ENCODE measurements around the gene ZNF90.
A peak's percentile ranks its signal among the peaks of the same experiment; 100 is the strongest.
"Not testable (repeated sequence)": the region's sequence is repeated elsewhere in the genome, so short reads cannot be mapped to it uniquely, and the experiment has no call there.

Gene ZNF90

DNA sequence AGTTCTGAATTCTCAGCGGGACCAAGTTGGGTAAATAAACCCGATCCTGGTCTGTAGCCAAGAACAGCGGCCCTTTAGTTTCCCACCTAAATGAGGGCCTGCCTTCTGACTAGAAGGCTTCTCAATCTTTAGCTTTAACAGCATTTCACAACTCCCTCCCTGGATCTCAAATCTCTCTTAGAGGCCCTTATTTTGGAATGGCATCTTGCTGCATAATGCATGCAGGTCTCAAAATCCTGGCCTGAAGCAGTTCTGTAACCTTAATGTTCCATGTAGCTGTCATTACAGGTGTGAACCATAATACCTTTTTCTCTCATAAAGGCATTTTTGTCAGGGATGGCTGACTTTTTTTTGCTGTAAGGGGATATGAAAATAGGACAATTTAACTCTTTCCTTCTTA is 29.5 kb downstream of the ZNF90 start:
- no peak for DNase-seq

GRCh38 chr19:20118064-20118839 is 40.5 kb downstream of the ZNF90 start:
- DNase-seq: not testable (repeated sequence)

DNA sequence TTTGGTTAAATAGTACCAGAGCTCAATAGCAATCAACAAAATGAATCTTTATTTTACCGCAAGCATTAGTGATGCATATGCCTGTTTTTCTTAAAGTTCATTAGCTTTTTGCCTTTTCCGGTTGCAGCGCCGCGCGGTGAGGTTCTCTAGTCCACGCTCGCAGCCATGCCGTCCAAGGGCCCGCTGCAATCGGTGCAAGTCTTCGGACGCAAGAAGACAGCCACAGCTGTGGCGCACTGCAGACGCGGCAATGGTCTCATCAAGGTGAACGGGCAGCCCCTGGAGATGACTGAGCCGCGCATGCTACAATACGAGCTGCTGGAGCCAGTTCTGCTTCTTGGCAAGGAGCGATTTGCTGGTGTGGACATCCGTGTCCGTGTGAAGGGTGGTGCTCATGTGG is 47.1 kb downstream of the ZNF90 start:
- DNase-seq: no peak

DNA sequence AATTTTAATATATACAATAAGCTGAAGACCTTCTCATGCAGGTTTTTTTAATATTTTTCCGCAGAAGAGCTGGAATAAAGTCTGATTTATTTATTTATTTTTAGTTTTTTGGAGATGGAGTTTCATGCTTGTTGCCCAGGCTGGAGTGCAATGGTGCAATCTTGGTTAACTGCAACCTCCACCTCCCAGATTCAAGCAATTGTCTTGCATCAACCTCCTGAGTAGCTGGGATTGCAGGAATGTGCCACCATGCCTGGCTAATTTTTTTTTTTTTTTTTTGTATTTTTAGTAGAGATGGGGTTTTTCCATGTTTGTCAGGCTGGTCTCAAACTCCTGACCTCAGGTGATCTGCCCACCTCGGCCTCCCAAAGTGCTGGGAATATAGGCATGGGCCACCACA is 55.1 kb downstream of the ZNF90 start:
- not testable (repeated sequence) for DNase-seq

DNA sequence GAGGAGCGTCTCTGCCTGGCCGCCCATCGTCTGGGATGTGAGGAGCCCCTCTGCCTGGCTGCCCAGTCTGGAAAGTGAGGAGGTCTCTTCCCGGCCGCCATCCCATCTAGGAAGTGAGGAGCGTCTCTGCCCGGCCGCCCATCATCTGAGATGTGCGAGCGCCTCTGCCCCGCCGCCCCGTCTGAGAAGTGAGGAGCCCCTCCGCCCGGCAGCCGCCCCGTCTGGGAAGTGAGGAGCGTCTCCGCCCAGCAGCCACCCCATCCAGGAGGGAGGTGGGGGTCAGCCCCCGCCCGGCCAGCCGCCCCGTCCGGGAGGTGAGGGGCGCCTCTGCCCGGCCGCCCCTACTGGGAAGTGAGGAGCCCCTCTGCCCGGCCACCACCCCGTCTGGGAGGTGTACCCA is 59.9 kb downstream of the ZNF90 start:
- DNase-seq: not testable (repeated sequence)

- no peak for DNase-seq
Measured at GRCh38 chr19:20151617-20152145, 73.9 kb downstream of the ZNF90 start.

GRCh38 chr19:20152506-20152905 is 74.7 kb downstream of the ZNF90 start:
- not testable (repeated sequence) for DNase-seq

- no peak for DNase-seq
Measured at GRCh38 chr19:20153281-20153680, 75.5 kb downstream of the ZNF90 start.

DNA sequence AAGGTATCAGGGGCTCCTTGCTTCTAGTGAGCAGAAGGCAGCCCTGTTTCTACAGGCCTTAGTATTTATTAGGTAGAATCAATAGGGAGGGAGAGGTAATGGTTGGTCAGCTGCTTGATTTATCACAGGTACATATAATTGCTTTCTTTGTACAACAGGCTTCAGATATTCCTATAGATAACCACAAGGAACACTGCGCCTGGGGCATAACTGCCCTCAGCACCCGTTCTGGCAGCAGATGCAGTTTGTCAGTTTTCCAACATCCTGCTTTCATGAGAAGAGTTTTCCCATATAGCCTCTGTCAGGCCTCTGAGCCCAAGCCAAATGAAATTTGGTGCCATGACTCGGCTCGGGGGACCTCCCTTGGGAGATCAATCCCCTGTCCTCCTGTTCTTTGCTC is 76.8 kb downstream of the ZNF90 start:
- DNase-seq: no peak

DNA sequence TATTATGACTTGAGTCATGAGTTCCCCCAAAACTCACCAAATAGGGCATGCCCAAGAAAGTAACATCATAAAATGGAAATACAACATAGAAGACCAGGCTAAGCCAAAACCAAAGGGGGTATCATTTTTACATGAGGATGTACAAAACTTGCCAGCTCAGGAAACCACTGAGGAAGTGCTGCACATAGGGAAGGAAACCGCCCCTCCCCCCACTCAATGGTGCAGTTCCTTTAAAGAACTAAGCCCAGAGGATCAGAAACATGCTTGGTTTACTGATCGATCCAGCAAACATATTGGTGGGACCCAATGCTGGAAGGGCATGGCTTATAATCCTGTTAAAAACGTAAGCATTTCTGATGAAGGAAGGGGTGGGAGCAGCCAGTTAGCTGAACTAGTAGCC is 85.0 kb downstream of the ZNF90 start:
- no peak for DNase-seq

DNA sequence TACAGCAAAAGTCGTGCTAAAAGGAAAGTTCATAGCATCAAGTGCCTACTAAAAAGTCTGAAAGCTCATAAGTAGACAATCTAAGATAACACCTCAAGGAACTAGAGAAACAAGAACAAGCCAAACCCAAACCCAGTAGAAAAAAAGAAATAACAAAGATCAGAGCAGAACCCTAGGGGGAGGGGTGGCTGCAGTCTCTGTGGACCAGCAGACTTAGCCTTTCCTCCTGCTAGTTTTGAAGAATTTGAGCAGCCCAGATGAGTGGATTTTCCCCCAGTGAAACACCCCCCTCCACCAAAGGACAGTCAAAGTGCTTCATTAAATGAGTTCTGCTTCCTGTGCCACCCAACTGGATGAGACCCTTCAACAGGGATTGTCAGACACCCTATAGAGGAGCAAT is 86.7 kb downstream of the ZNF90 start:
- no peak for DNase-seq

- no peak for DNase-seq
Measured at GRCh38 chr19:20165971-20166592, 88.3 kb downstream of the ZNF90 start.

- peak; percentile 85 for DNase-seq
Measured at GRCh38 chr19:20167020-20167644, 89.3 kb downstream of the ZNF90 start, which contains the start of gene ZNF486. Gene ZNF486 (plus strand): TSS chr19:20167214. CDS start chr19:20167331, 117 bp downstream.

GRCh38 chr19:20167651-20168122 is 89.9 kb downstream of the ZNF90 start:
- DNase-seq: no peak
